ENCODE data around the gene CLMN. TPM values are rescaled to one million over a fixed set of nuclear protein-coding genes. Genes with fewer than 3 reads are reported as not detected.

The CLMN gene
- total and polyA plus RNA-seq, 2 of the 13 experiments (the other 11 are each of a cell fraction or from before 2014, with no cell fraction given), result 15.1 to 16.7 TPM

- Histone ChIP-seq H3K4me3 (replicated peaks in 1 of 3; ENCODE audit: insufficient read depth in 1 of 3, low read depth in 2 of 3, low read length in 3 of 3) (no peak overlapping the region), H3K9me3 (ENCODE audit: low read length) (no peaks in the 10 kb centered on the region), H3K4me1 (ENCODE audit: insufficient read depth, low read length) (peaks cover 55% of the 10 kb centered on the region), H3K9ac (ENCODE audit: insufficient read depth, low read depth, low read length) (no peak overlapping the region), H3K4me2 (ENCODE audit: low read depth, low read length) (peak overlapping the region; percentile 54; the same call in 1 of the 2 replicates), H2AFZ (ENCODE audit: low read length) (no peak overlapping the region), H3K79me2 (ENCODE audit: insufficient read depth, low read length) (no peaks in the 10 kb centered on the region), H3K36me3 (replicated peaks in 1 of 2; ENCODE audit: control insufficient read depth in 1 of 2, insufficient read depth in 2 of 2, low read length in 2 of 2) (no peaks in the 10 kb centered on the region), H4K20me1 (ENCODE audit: insufficient read depth, low read length) (no peaks in the 10 kb centered on the region), H3K27me3 (ENCODE audit: control insufficient read depth in 1 of 2, insufficient read depth in 2 of 2, low read length in 2 of 2) (peaks cover 2 to 4% of the 10 kb centered on the region in 2 experiments; a peak in 1 of 5 replicates), H3K27ac (ENCODE audit: extremely low read length, insufficient read depth, low read length) (no peak overlapping the region)
- no peak for ATAC-seq
- BruUV-seq (replicated peaks), result no TSS peak
- no peak for DNase-seq (ENCODE audit: low spot score)
- ChIA-PET CTCF (ENCODE audit: low intra/inter-chr PET ratio, low total read pairs) (no interaction called here), POLR2A (interaction anchor here (0.9 to 1.7 kb wide), 2 partner anchors 17 to 23 kb away, joined by 3 to 5 read pairs; partner anchors contain the start of gene CLMN)
- no peak for TF ChIP-seq KLF13 (CRISPR knock-in tag; IDR thresholded peaks at IDR 0.05)
- TF ChIP-seq ZBTB44 (CRISPR knock-in tag; IDR thresholded peaks at IDR 0.05), result no peak
- TF ChIP-seq POGK (CRISPR knock-in tag; conservative IDR thresholded peaks at IDR 0.05), result no peak
- TF ChIP-seq ZNF547 (CRISPR knock-in tag; IDR thresholded peaks at IDR 0.05), result no peak
- TF ChIP-seq RXRA (CRISPR knock-in tag; IDR thresholded peaks at IDR 0.05), result peak; percentile 24; the same call in 1 of the 2 replicates
- TF ChIP-seq RARA (CRISPR knock-in tag; IDR thresholded peaks at IDR 0.05), result peak; percentile 63
- no peak for TF ChIP-seq KAT8 (CRISPR knock-in tag; IDR thresholded peaks at IDR 0.05)
- FAIRE-seq, result no peak
- in situ Hi-C loops (cut with HindIII; ENCODE audit: extremely low pct_ligation_motif_present, low pct_unique_long_range_greater_than_20kb) (no loop called here), intact Hi-C loops (cut with micrococcal nuclease; ENCODE audit: unreplicated experiment) (loop anchor here (5.0 to 10.0 kb wide), 2 partner anchors 100 to 182 kb away; partner anchors contain the start of gene DICER1)
- WGBS (ENCODE audit: low lambda C conversion rate), result 45% methylated on average over 9 of the region's 10 CpGs
These were observed 17.4 kb upstream of the CLMN start for GRCh38 chr14:95337041-95337595.

Measured in HepG2 (cell line).